Measurements from ENCODE around the gene SP5. TPM values are rescaled to one million over a fixed set of nuclear protein-coding genes. Genes with fewer than 3 reads are reported as not detected.

The SP5 gene
- total and polyA plus RNA-seq, 9 of the 15 experiments (the other 6 are each of a cell fraction or from before 2014, with no cell fraction given), result 0.03 to 1.7 (median 0.16) TPM; not detected in 1

DNA sequence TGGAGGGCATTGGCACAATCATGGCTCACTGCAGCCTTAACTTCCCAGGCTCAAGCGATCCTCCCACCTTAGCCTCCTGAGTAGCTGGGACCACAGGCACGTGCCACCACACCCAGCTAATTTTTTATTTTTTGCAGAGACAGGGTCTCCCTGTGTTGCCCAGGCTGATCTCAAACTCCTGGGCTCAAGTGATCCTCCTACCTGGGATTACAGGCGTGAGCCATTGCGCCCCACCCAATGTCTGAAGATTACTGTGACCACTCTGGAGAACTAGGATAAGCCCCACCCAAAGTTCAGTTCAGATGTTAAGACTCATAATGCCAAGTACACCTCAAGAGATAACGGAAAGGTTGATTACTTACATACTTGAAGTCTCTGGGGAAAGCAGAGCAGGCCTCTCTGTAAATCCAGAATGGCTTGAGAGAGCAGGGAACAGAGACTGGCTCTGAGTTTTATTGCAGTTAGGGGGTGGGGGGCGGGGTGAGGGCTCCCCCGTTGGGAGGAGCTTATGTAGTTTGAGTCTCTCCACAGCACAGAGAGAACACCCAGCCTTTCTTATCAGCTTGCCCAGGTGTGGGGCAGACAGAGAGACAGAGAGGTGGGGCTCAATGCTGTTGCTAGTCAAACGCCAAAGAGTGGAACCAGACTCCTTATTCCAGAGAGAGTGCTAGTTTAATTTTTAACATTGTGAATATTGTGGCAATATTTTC, 28.5 kb downstream of the SP5 start (continued):
- TF ChIP-seq, protein P1, sequence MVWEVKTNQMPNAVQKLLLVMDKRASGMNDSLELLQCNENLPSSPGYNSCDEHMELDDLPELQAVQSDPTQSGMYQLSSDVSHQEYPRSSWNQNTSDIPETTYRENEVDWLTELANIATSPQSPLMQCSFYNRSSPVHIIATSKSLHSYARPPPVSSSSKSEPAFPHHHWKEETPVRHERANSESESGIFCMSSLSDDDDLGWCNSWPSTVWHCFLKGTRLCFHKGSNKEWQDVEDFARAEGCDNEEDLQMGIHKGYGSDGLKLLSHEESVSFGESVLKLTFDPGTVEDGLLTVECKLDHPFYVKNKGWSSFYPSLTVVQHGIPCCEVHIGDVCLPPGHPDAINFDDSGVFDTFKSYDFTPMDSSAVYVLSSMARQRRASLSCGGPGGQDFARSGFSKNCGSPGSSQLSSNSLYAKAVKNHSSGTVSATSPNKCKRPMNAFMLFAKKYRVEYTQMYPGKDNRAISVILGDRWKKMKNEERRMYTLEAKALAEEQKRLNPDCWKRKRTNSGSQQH (CRISPR knock-in tag; IDR thresholded peaks at IDR 0.05), result no peak
- TF ChIP-seq PCBP2 (IDR thresholded peaks at IDR 0.05; ENCODE audit: low read depth, low read length, poor library complexity, severe bottlenecking) (no peak), NR2C2 (CRISPR knock-in tag; IDR thresholded peaks at IDR 0.05) (no peak), NR2C2 (tag; IDR thresholded peaks at IDR 0.05) (no peak), KDM5B (IDR thresholded peaks at IDR 0.05; ENCODE audit: insufficient replicate concordance, low read depth, low read length) (no peak), MAZ (CRISPR knock-in tag; conservative IDR thresholded peaks at IDR 0.05 in 1 of 2, IDR thresholded peaks at IDR 0.05 in 1 of 2) (peak; percentile 34 to 69; a peak in 1 of 4 replicates), ZEB2 (IDR thresholded peaks at IDR 0.05) (peak; percentile 92)
